Measurements from ENCODE around the gene CALD1. TPM values are rescaled to one million over a fixed set of nuclear protein-coding genes. Genes with fewer than 3 reads are reported as not detected.
A peak's percentile ranks its signal among the peaks of the same experiment; 100 is the strongest.

Gene CALD1
- total RNA-seq, 3 donors from 2014 or later, result 40.3 to 1,241 (median 134) TPM

DNA sequence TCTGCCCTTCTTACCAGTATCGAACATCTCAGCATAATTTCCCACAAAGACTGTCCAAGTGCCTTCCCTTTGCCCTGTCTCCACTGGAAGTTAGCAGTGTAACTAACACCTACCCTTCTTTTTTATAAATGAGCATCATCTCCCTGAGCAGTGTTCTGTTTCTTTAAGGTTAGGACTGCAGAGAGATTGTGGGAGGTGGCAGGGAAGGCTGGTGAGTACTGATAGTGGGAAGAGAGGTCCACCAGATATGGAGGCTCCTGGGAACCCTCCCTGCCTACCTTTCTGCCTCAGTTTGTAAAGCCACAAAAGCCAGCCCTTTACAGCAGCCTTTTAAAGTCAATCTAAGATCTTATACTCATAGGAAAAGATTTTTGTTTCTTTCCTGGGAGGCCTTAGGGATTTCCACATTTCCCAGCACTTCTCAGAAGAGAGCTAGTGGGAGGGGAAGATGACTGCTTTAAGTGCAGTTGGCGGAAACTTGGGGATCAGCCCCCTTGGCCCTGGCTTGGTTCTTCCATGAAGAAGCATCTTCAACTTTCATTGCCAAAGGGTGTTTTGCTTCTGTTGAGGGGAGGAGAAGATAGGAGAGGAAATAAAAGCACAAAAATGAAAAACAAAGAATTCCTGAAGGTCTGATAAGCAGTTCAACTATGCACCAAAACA, 36.6 kb upstream of the CALD1 start:
- no peak overlapping the region for H3K4me3 ChIP-seq
- ATAC-seq (peak; percentile 43), DNase-seq (peak; percentile 30 to 57 (median 31))
- TF ChIP-seq CTCF (IDR thresholded peaks at IDR 0.05), result no peak
- no peaks in the 10 kb centered on the region for H3K9me3 ChIP-seq
- intact Hi-C loops (cut with DNase I, micrococcal nuclease), result no loop called here
- H3K36me3 ChIP-seq (ENCODE audit: low read depth), result no peaks in the 10 kb centered on the region
- no peaks in the 10 kb centered on the region for H3K4me1 ChIP-seq (ENCODE audit: low read depth)

- H3K4me3 ChIP-seq, result no peak overlapping the region
- ATAC-seq, result no peak
- intact Hi-C loops (cut with DNase I, micrococcal nuclease), result no loop called here
- no peak for DNase-seq
- no peak for TF ChIP-seq CTCF (IDR thresholded peaks at IDR 0.05)
- H3K36me3 ChIP-seq (ENCODE audit: low read depth), result no peaks in the 10 kb centered on the region
- H3K9me3 ChIP-seq, result no peaks in the 10 kb centered on the region
- no peaks in the 10 kb centered on the region for H3K4me1 ChIP-seq (ENCODE audit: low read depth)
Measured at GRCh38 chr7:134744569-134744968, 34.9 kb upstream of the CALD1 start.

- no peak for TF ChIP-seq CTCF (IDR thresholded peaks at IDR 0.05)
- Histone ChIP-seq H3K36me3 (ENCODE audit: low read depth) (no peaks in the 10 kb centered on the region), H3K4me1 (ENCODE audit: low read depth) (no peaks in the 10 kb centered on the region), H3K9me3 (no peaks in the 10 kb centered on the region), H3K4me3 (no peak overlapping the region)
- intact Hi-C loops (cut with DNase I, micrococcal nuclease), result no loop called here
- no peak for ATAC-seq
- DNase-seq, result no peak
Measured at GRCh38 chr7:134747326-134747725, 32.1 kb upstream of the CALD1 start.

- H3K4me1 ChIP-seq (ENCODE audit: low read depth), result no peaks in the 10 kb centered on the region
- intact Hi-C loops (cut with DNase I, micrococcal nuclease), result loop anchor here in 1 of 2 donors (5.0 kb wide), 1 partner anchor 412 kb away; no protein-coding TSS in a partner anchor
- DNase-seq, result peak in 2 of 3 donors; percentile 46 to 79
- ATAC-seq, result peak; percentile 74
- TF ChIP-seq CTCF (IDR thresholded peaks at IDR 0.05), result peak; percentile 58
- H3K36me3 ChIP-seq (ENCODE audit: low read depth), result no peaks in the 10 kb centered on the region
- no peak overlapping the region for H3K4me3 ChIP-seq
- H3K9me3 ChIP-seq, result no peaks in the 10 kb centered on the region
Measured at GRCh38 chr7:134750083-134751062, 29.1 kb upstream of the CALD1 start.

DNA sequence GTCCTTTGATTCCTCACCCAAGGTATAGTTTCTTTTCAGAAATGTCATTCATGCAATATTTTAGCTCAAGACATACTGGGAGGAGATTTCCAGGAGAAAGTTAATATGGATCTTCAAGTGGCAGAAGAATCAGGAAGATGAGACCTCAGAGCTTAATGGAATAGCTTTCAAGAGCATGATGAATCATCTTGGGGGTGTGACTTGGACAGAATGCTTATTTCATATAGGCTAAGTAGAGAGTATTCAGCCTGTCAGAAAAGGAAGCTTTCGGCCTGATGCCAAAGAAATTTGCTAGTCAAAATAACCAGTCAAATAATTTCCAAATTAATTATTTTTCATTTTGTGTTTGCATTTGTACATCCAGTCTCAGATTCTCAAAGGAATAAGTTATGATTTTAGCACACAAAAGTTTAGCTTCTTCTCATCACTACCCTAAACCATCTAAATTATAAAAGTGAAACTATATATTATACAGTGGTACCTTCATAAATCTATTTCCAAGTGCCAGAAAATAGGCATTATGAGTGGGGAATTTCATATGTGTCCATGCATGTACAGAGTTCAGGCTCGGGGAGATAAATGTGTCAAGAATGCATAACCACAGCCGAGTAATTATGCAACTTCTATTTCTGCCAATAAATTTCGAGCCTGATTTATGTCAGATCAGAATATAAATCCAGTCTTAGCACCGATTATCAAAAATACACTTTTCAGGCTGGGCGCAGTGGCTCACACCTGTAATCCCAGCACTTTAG, 27.3 kb upstream of the CALD1 start:
- Histone ChIP-seq H3K4me3 (no peak overlapping the region), H3K9me3 (no peaks in the 10 kb centered on the region), H3K4me1 (ENCODE audit: low read depth) (no peaks in the 10 kb centered on the region), H3K36me3 (ENCODE audit: low read depth) (no peaks in the 10 kb centered on the region)
- no peak for DNase-seq
- intact Hi-C loops (cut with DNase I, micrococcal nuclease), result loop anchor here in 1 of 2 donors (5.0 kb wide), 1 partner anchor 410 kb away; no protein-coding TSS in a partner anchor
- no peak for ATAC-seq
- no peak for TF ChIP-seq CTCF (IDR thresholded peaks at IDR 0.05)
